Endothelial cell of umbilical vein (primary cell): ENCODE measurements around the gene SLC9A2. TPM values are rescaled to one million over a fixed set of nuclear protein-coding genes. Genes with fewer than 3 reads are reported as not detected.

Source experiments
- BruUV-seq: library from RNA; stranded (reverse); fragments of 400-500 nt; replicated peaks from 2 replicates; lab custom pipeline; 2021; lab: Mats Ljungman, UMichigan
- CTCF ChIA-PET: fragments of 300-600, 350-600 bp; sonication (Branson Sonifier 250); formaldehyde crosslinking; loops from one replicate; lab custom pipeline; 2021; ENCODE audit warnings: antibody characterized with exemption, inconsistent platforms; lab: Charles Lee
- POLR2A ChIA-PET: fragments of 300-600, 350-600 bp; sonication (Branson Sonifier 250); formaldehyde crosslinking; loops from one replicate; lab custom pipeline; 2021; ENCODE audit warnings: antibody characterized with exemption, inconsistent platforms; lab: Charles Lee
- DNase-seq: peaks from one replicate; pipeline ENCODE4 v3.0.0-alpha.2; 2011; ENCODE audit warnings: low read depth, low spot score
- FAIRE-seq: peaks from 2 replicates; lab custom pipeline; 2011; peaks lifted over from hg19 to GRCh38; lab: Jason Lieb, UNC
- H2AFZ ChIP-seq: 2 replicates; pipeline ENCODE4 v1.6.0; 2012; ENCODE audit warnings: low read depth, low read length, control low read depth, inconsistent platforms
- H3K27ac ChIP-seq: 2 replicates; pipeline ENCODE4 v1.5.1; 2011; ENCODE audit warnings: low read depth, mild to moderate bottlenecking, control low read depth, low read length, moderate library complexity; ENCODE audit not compliant: insufficient read depth
- H3K27me3 ChIP-seq, 2 experiments: 2 replicates each; pipeline versions ENCODE4 v1.6.0 to v1.6.1; 2011; ENCODE audit warnings: low read length in 2 of 2, mixed read lengths in 1 of 2; ENCODE audit not compliant: control insufficient read depth in 2 of 2, insufficient read depth in 2 of 2
- H3K36me3 ChIP-seq, 2 experiments: 2 replicates in 1 of 2; 3 replicates in 1 of 2; pipeline ENCODE4 v1.5.1; 2011; ENCODE audit warnings: low read length in 2 of 2, mild to moderate bottlenecking in 1 of 2, moderate library complexity in 1 of 2; ENCODE audit not compliant: control insufficient read depth in 2 of 2, insufficient read depth in 2 of 2; ENCODE audit errors: extremely low read depth in 1 of 2
- H3K4me1 ChIP-seq: 3 replicates; pipeline ENCODE4 v1.5.1; 2011; ENCODE audit warnings: mild to moderate bottlenecking, low read length; ENCODE audit not compliant: control insufficient read depth, insufficient read depth; ENCODE audit errors: extremely low read depth
- H3K4me2 ChIP-seq: 2 replicates; pipeline ENCODE4 v1.6.1; 2011; ENCODE audit warnings: low read length, control low read depth, mixed read lengths; ENCODE audit not compliant: insufficient read depth
- H3K4me3 ChIP-seq, 3 experiments: fragments of 200-600 bp in 1 of 3; sonication (generic), shearing (Covaris generic) in 1 of 3; replicated peaks in 1 of 3; 2 replicates each; pipeline ENCODE4 v1.5.1; 2011 to 2016; ENCODE audit warnings: control low read depth in 3 of 3, low read length in 3 of 3, mild to moderate bottlenecking in 2 of 3, inconsistent platforms in 1 of 3, low read depth in 1 of 3, moderate library complexity in 1 of 3; ENCODE audit not compliant: insufficient read depth in 1 of 3
- H3K79me2 ChIP-seq: 2 replicates; pipeline ENCODE4 v1.6.0; 2012; ENCODE audit warnings: low read length, inconsistent platforms; ENCODE audit not compliant: control insufficient read depth, insufficient read depth
- H3K9ac ChIP-seq: replicated peaks from 2 replicates; pipeline ENCODE3; 2011; ENCODE audit warnings: low read length, control low read depth; ENCODE audit not compliant: insufficient read depth; ENCODE audit errors: extremely low read depth
- H3K9me1 ChIP-seq: replicated peaks from 3 replicates; pipeline ENCODE4 v1.6.0; 2011; ENCODE audit warnings: mild to moderate bottlenecking, low read length; ENCODE audit not compliant: control insufficient read depth, insufficient read depth; ENCODE audit errors: extremely low read depth
- H3K9me3 ChIP-seq: replicated peaks from 2 replicates; pipeline ENCODE4 v1.5.1; 2012; ENCODE audit warnings: low read length, inconsistent platforms; ENCODE audit not compliant: control insufficient read depth, insufficient read depth
- H4K20me1 ChIP-seq: replicated peaks from 2 replicates; pipeline ENCODE3; 2011; ENCODE audit warnings: mild to moderate bottlenecking, low read length; ENCODE audit not compliant: control insufficient read depth, insufficient read depth; ENCODE audit errors: extremely low read depth
- EZH2 ChIP-seq: IDR thresholded peaks from 2 replicates; pipeline ENCODE4 v1.6.1; 2012; ENCODE audit warnings: borderline replicate concordance, low read depth, mild to moderate bottlenecking, moderate library complexity, low read length, inconsistent platforms; ENCODE audit not compliant: severe bottlenecking
- FOS ChIP-seq: IDR thresholded peaks from 2 replicates; pipeline ENCODE4 v1.6.1; 2011; ENCODE audit warnings: mild to moderate bottlenecking, low read length, moderate library complexity, borderline replicate concordance; ENCODE audit not compliant: insufficient read depth
- GATA2 ChIP-seq: IDR thresholded peaks from 2 replicates; pipeline ENCODE4 v1.7.0; 2011; ENCODE audit warnings: low read depth, mild to moderate bottlenecking, moderate library complexity, mixed read lengths, low read length; ENCODE audit not compliant: insufficient read length, insufficient read depth
- JUN ChIP-seq: IDR thresholded peaks from 2 replicates; pipeline ENCODE4 v1.6.1; 2011; ENCODE audit warnings: borderline replicate concordance, low read depth; ENCODE audit not compliant: insufficient read length, insufficient read depth
- MYC ChIP-seq: IDR thresholded peaks from one replicate; pipeline ENCODE4 v1.6.1; 2011; ENCODE audit warnings: mild to moderate bottlenecking, low read depth, low read length
- POLR2A ChIP-seq: IDR thresholded peaks from 2 replicates; pipeline ENCODE4 v1.6.1; 2012; ENCODE audit warnings: low read depth, mild to moderate bottlenecking, control low read depth, low read length
- POLR2AphosphoS5 ChIP-seq: IDR thresholded peaks from 2 replicates; pipeline ENCODE4 v1.6.1; 2012; ENCODE audit warnings: low read depth, mild to moderate bottlenecking, control low read depth, low read length, moderate library complexity; ENCODE audit not compliant: insufficient read depth
- dilution Hi-C: fragments of 300-500 bp; cut with MboI; formaldehyde crosslinking; loops from one replicate; pipeline ENCODE4 v1.15.0; 2019; ENCODE audit warnings: low sequenced_read_pairs; ENCODE audit not compliant: extremely low pct_ligation_motif_present
- intact Hi-C: fragments of 100-400 bp; cut with micrococcal nuclease; formaldehyde crosslinking; loops from one replicate; pipeline ENCODE4 v1.10.0; 2022
- polyA plus RNA-seq, 4 experiments: library from polyadenylated mRNA; depleted of rRNA in 3 of 4; stranded (reverse) in 3 of 4; unstranded in 1 of 4; fragments of >200 nt; gene quantifications; 2 replicates each; pipeline versions ENCODE4 v1.2.1 to v1.2.3, GENCODE V29; 2011 to 2012; ENCODE audit warnings: missing spikeins in 1 of 4
- total RNA-seq: library from RNA; stranded (reverse); gene quantifications from 2 replicates; pipeline ENCODE4 v1.2.3, GENCODE V29; 2021
- TF ChIP-seq, protein P1 (sequence below): IDR thresholded peaks from 2 replicates; pipeline ENCODE4 v1.6.1; 2011; ENCODE audit not compliant: insufficient read depth, insufficient read length
- TF ChIP-seq, protein P2 (sequence below), 2 donors: IDR thresholded peaks; 1 replicate in 1 of 2; 2 replicates in 1 of 2; pipeline ENCODE4 v1.5.1; 2011; ENCODE audit warnings: low read length in 2 of 2, mild to moderate bottlenecking in 2 of 2, moderate library complexity in 2 of 2, control low read depth in 1 of 2, inconsistent platforms in 1 of 2, low read depth in 1 of 2; ENCODE audit not compliant: insufficient read depth in 1 of 2; ENCODE audit errors: extremely low read depth in 1 of 2

Gene SLC9A2
- total and polyA plus RNA-seq, 2 donors (not counting 3 experiments of a cell fraction or from before 2014, with no cell fraction given) = 0.03 TPM; not detected in 1

DNA sequence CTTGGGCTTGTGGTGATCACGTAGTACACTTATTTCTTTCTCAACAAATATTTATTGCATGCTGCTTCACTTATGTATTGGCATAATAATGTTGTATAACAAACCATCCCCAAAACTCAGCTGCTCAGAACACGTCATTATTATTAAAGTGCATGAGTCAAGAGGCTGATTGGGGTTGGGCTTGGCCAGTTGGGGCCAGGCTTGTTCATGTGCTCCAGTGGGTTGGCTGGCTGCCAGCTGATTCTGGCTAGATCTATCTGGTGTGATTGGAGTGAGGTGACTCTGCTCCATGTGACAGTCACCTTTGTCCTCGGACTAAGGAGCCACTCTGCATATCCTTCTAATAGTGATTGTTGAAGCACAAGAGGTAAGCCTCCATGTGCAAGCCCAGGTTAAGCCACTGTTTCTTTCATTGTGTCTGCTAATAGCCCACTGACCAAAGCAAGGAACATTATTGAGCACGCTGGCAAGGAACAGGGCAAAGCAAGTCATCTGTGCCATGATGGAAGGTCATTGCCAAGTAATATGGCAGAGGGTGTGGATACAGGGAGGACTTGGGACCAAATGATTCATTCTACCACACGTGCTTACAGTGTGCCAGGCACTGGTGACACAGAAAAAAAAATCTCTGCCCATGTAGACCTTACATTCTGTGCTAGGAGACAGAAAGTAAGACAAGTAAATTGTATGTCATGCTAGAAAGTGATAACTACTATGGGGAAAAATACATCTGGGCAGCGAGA lies 79.2 kb downstream of the SLC9A2 start:
- dilution Hi-C loops = no loop called here

More for the DNA sequence above, 79.2 kb downstream of the SLC9A2 start:
- FAIRE-seq (no peak), DNase-seq (no peak)
- no TSS peak for BruUV-seq
- Histone ChIP-seq H3K4me2 (no peak overlapping the region), H3K9me3 (no peaks in the 10 kb centered on the region), H3K36me3 (no peaks in the 10 kb centered on the region), H3K4me1 (no peaks in the 10 kb centered on the region), H4K20me1 (no peaks in the 10 kb centered on the region), H3K9ac (no peak overlapping the region), H3K9me1 (no peaks in the 10 kb centered on the region), H3K27me3 (peaks cover 5 to 10% of the 10 kb centered on the region in 2 experiments), H3K4me3 (no peak overlapping the region), H3K27ac (no peak overlapping the region), H3K79me2 (no peaks in the 10 kb centered on the region), H2AFZ (no peak overlapping the region)
- CTCF ChIA-PET = no interaction called here
- intact Hi-C loops = no loop called here
- TF ChIP-seq JUN (no peak), MYC (no peak), POLR2A (no peak), GATA2 (no peak), EZH2 (no peak), POLR2AphosphoS5 (no peak), FOS (no peak)
- TF ChIP-seq, protein P1, sequence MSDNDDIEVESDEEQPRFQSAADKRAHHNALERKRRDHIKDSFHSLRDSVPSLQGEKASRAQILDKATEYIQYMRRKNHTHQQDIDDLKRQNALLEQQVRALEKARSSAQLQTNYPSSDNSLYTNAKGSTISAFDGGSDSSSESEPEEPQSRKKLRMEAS = no peak
- TF ChIP-seq, protein P2, sequence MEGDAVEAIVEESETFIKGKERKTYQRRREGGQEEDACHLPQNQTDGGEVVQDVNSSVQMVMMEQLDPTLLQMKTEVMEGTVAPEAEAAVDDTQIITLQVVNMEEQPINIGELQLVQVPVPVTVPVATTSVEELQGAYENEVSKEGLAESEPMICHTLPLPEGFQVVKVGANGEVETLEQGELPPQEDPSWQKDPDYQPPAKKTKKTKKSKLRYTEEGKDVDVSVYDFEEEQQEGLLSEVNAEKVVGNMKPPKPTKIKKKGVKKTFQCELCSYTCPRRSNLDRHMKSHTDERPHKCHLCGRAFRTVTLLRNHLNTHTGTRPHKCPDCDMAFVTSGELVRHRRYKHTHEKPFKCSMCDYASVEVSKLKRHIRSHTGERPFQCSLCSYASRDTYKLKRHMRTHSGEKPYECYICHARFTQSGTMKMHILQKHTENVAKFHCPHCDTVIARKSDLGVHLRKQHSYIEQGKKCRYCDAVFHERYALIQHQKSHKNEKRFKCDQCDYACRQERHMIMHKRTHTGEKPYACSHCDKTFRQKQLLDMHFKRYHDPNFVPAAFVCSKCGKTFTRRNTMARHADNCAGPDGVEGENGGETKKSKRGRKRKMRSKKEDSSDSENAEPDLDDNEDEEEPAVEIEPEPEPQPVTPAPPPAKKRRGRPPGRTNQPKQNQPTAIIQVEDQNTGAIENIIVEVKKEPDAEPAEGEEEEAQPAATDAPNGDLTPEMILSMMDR (IDR thresholded peaks at IDR 0.05; ENCODE audit: extremely low read depth in 1 of 2, insufficient read depth in 1 of 2, low read depth in 1 of 2, low read length in 2 of 2) = no peak
- POLR2A ChIA-PET = no interaction called here
